T-cell (primary cell): ENCODE data around the gene SMIM20. TPM values are rescaled to one million over a fixed set of nuclear protein-coding genes. Genes with fewer than 3 reads are reported as not detected.

Experiments
- ATAC-seq, 4 experiments: fragments of 200-7000 bp in 3 of 4; fragments of 150-1000 bp in 1 of 4; cut with Tn5 transposase; replicated peaks in 1 of 4; 1 replicate in 3 of 4; 2 replicates in 1 of 4; pipeline ENCODE4 v1.10.0; 2021; ENCODE audit warnings: moderate library complexity in 3 of 4, mild to moderate bottlenecking in 2 of 4, moderate number of reproducible peaks in 1 of 4
- CTCF ChIA-PET, 2 donors: fragments of 300-600 bp; sonication (Branson Sonifier 250); formaldehyde crosslinking; loops; one replicate each; lab custom pipeline; 2022; ENCODE audit warnings: antibody characterized with exemption in 2 of 2; lab: Charles Lee
- POLR2A ChIA-PET, 2 donors: fragments of 300-600 bp; sonication (Branson Sonifier 250); formaldehyde crosslinking; loops; one replicate each; lab custom pipeline; 2022; ENCODE audit warnings: antibody characterized with exemption in 2 of 2; lab: Charles Lee
- DNase-seq, 35 experiments: peaks; one replicate each; pipeline versions ENCODE4 v3.0.0 to v3.0.0-alpha.2; 2013 to 2023
- H3K27ac ChIP-seq: one replicate; pipeline ENCODE4 v1.5.1; 2013; ENCODE audit warnings: low read length
- H3K27me3 ChIP-seq, 2 experiments: replicated peaks in 1 of 2; 1 replicate in 1 of 2; 2 replicates in 1 of 2; pipeline versions ENCODE4 v1.6.1 to v1.7.0; 2013; ENCODE audit warnings: low read length in 1 of 2, mixed read lengths in 1 of 2; ENCODE audit not compliant: control insufficient read depth in 2 of 2, insufficient read depth in 2 of 2; ENCODE audit errors: extremely low read depth in 1 of 2
- H3K36me3 ChIP-seq, 2 donors: 1 replicate in 1 of 2; 2 replicates in 1 of 2; pipeline versions ENCODE4 v1.6.1 to v1.7.0; 2013; ENCODE audit warnings: low read length in 1 of 2; ENCODE audit not compliant: control insufficient read depth in 2 of 2, insufficient read depth in 1 of 2; ENCODE audit errors: extremely low read depth in 1 of 2
- H3K4me1 ChIP-seq, 2 experiments: 1 replicate in 1 of 2; 2 replicates in 1 of 2; pipeline versions ENCODE4 v1.6.1 to v1.7.0; 2013; ENCODE audit warnings: low read length in 2 of 2, mixed read lengths in 1 of 2; ENCODE audit not compliant: insufficient read depth in 2 of 2, control insufficient read depth in 1 of 2; ENCODE audit errors: extremely low read depth in 1 of 2
- H3K4me3 ChIP-seq, 2 donors: 1 replicate in 1 of 2; 2 replicates in 1 of 2; pipeline versions ENCODE4 v1.5.1 to v1.7.0; 2013; ENCODE audit warnings: mild to moderate bottlenecking in 2 of 2, low read length in 1 of 2, moderate library complexity in 1 of 2; ENCODE audit not compliant: control insufficient read depth in 1 of 2; ENCODE audit errors: extremely low read depth in 1 of 2
- H3K9me3 ChIP-seq: 2 replicates; pipeline ENCODE4 v1.7.0; 2013
- H3K27ac Mint-ChIP-seq, 2 donors: one replicate each; pipeline ENCODE4 v1.8.0; 2020 to 2021; ENCODE audit warnings: mild to moderate bottlenecking in 2 of 2, mixed read lengths in 2 of 2
- H3K27me3 Mint-ChIP-seq, 2 donors: one replicate each; pipeline ENCODE4 v1.8.0; 2021 to 2022; ENCODE audit warnings: mixed read lengths in 2 of 2
- H3K36me3 Mint-ChIP-seq: one replicate; pipeline ENCODE4 v1.8.0; 2021; ENCODE audit warnings: mixed read lengths
- H3K4me1 Mint-ChIP-seq, 3 donors: one replicate each; pipeline ENCODE4 v1.8.0; 2020 to 2022; ENCODE audit warnings: mixed read lengths in 3 of 3, mild to moderate bottlenecking in 1 of 3
- H3K4me3 Mint-ChIP-seq, 3 donors: one replicate each; pipeline ENCODE4 v1.8.0; 2020 to 2022; ENCODE audit warnings: mild to moderate bottlenecking in 3 of 3, mixed read lengths in 3 of 3, moderate library complexity in 3 of 3
- H3K9me3 Mint-ChIP-seq, 3 donors: one replicate each; pipeline ENCODE4 v1.8.0; 2020 to 2022; ENCODE audit warnings: mixed read lengths in 3 of 3
- WGBS: methylation state at CpG from one replicate; pipeline ENCODE4 v1.1.5; 2013; ENCODE audit warnings: missing lambda C conversion rate; ENCODE audit not compliant: insufficient coverage; 5-methylcytosine and 5-hydroxymethylcytosine counted together
- total RNA-seq, 35 experiments: library from RNA in 6 of 35; stranded (reverse) in 6 of 35; fragments of 120-200 nt in 1 of 35; gene quantifications; one replicate each; pipeline versions ENCODE4 v1.2.1 to v1.2.4 and lab custom pipeline; 2013 to 2026

Gene SMIM20
- total RNA-seq, 5 donors from 2014 or later (not counting 1 experiment from before 2014, with no cell fraction given): 13.1 to 19.1 (median 16.0) TPM

GRCh38 chr4:25972984-25973745, 59.1 kb downstream of the SMIM20 start:
- ChIA-PET POLR2A (interaction anchor here in 1 of 2 donors (0.7 kb wide), 1 partner anchor 768 kb away, joined by 3 read pairs; no protein-coding TSS in a partner anchor), CTCF (no interaction called here)
- Mint-ChIP-seq H3K4me3 (no peak overlapping the region), H3K36me3 (no peaks in the 10 kb centered on the region), H3K27me3 (peaks cover 16 to 20% of the 10 kb centered on the region in 2 donors), H3K4me1 (peaks cover 0 to 2% (median 0%) of the 10 kb centered on the region in 3 donors), H3K9me3 (no peaks in the 10 kb centered on the region), H3K27ac (no peak overlapping the region)
- no peak for DNase-seq
- H3K4me1 ChIP-seq: no peaks in the 10 kb centered on the region
- WGBS: 94% methylated on average over 5 of the region's 8 CpGs
- no peak overlapping the region for H3K27ac ChIP-seq
- no peak for ATAC-seq
- H3K9me3 ChIP-seq: no peaks in the 10 kb centered on the region
- no peak overlapping the region for H3K4me3 ChIP-seq
- H3K36me3 ChIP-seq: no peaks in the 10 kb centered on the region
- peaks cover 0 to 21% of the 10 kb centered on the region in 2 experiments for H3K27me3 ChIP-seq

- no peaks in the 10 kb centered on the region for H3K36me3 ChIP-seq
- H3K27me3 Mint-ChIP-seq: peaks cover 0 to 2% of the 10 kb centered on the region in 2 donors
- ChIA-PET POLR2A (no interaction called here), CTCF (interaction anchor here in 1 of 2 donors (1.0 kb wide), 1 partner anchor 11 kb away, joined by 3 read pairs; no protein-coding TSS in a partner anchor)
- no peaks in the 10 kb centered on the region for H3K4me1 ChIP-seq
- no peaks in the 10 kb centered on the region for H3K36me3 Mint-ChIP-seq
- H3K4me1 Mint-ChIP-seq: no peaks in the 10 kb centered on the region
- H3K9me3 ChIP-seq: no peaks in the 10 kb centered on the region
- H3K27ac Mint-ChIP-seq: no peak overlapping the region
- peaks cover 0 to 6% of the 10 kb centered on the region in 2 experiments for H3K27me3 ChIP-seq
- no peak overlapping the region for H3K4me3 Mint-ChIP-seq
- no peak overlapping the region for H3K4me3 ChIP-seq
- no peaks in the 10 kb centered on the region for H3K9me3 Mint-ChIP-seq
- DNase-seq: no peak
- H3K27ac ChIP-seq: no peak overlapping the region
- no peak for ATAC-seq
- 82% methylated on average over 7 of the region's 7 CpGs for WGBS
Observed at GRCh38 chr4:25976780-25977179, 62.8 kb downstream of the SMIM20 start.

- Histone ChIP-seq H3K36me3 (no peaks in the 10 kb centered on the region), H3K27ac (no peak overlapping the region), H3K4me1 (no peaks in the 10 kb centered on the region), H3K4me3 (no peak overlapping the region), H3K9me3 (no peaks in the 10 kb centered on the region), H3K27me3 (peaks cover 0 to 6% of the 10 kb centered on the region in 2 experiments)
- no peak overlapping the region for H3K27ac Mint-ChIP-seq
- WGBS: 90% methylated on average over 6 of the region's 12 CpGs
- no peaks in the 10 kb centered on the region for H3K4me1 Mint-ChIP-seq
- H3K27me3 Mint-ChIP-seq: no peaks in the 10 kb centered on the region
- DNase-seq (no peak), ATAC-seq (no peak)
- no peak overlapping the region for H3K4me3 Mint-ChIP-seq
- ChIA-PET CTCF (interaction anchor here (0.6 to 1.0 kb wide), 3 partner anchors 10 to 60 kb away, joined by 3 read pairs; no protein-coding TSS in a partner anchor), POLR2A (no interaction called here)
- no peaks in the 10 kb centered on the region for H3K9me3 Mint-ChIP-seq
- H3K36me3 Mint-ChIP-seq: no peaks in the 10 kb centered on the region
Observed at GRCh38 chr4:25977397-25978170, 63.6 kb downstream of the SMIM20 start.

GRCh38 chr4:25978327-25978726, 64.3 kb downstream of the SMIM20 start:
- no peak for DNase-seq
- peaks cover 0 to 6% of the 10 kb centered on the region in 2 experiments for H3K27me3 ChIP-seq
- no peak overlapping the region for H3K27ac ChIP-seq
- POLR2A ChIA-PET: no interaction called here
- CTCF ChIA-PET: interaction anchor here (1.0 to 2.6 kb wide), 2 partner anchors 10 kb away, joined by 3 to 9 read pairs; no protein-coding TSS in a partner anchor
- H3K4me3 ChIP-seq: no peak overlapping the region
- Mint-ChIP-seq H3K4me3 (no peak overlapping the region), H3K4me1 (no peaks in the 10 kb centered on the region), H3K27ac (no peak overlapping the region), H3K36me3 (no peaks in the 10 kb centered on the region), H3K27me3 (peaks cover 0 to 1% of the 10 kb centered on the region in 2 donors), H3K9me3 (no peaks in the 10 kb centered on the region)
- no peaks in the 10 kb centered on the region for H3K4me1 ChIP-seq
- no peaks in the 10 kb centered on the region for H3K9me3 ChIP-seq
- no peaks in the 10 kb centered on the region for H3K36me3 ChIP-seq
- no peak for ATAC-seq
- WGBS: 77% methylated on average over 6 of the region's 8 CpGs

Other genes with a start within 250 kb of the SMIM20 start
- gene SEL1L3, start 51.2 kb upstream of the SMIM20 start, total RNA-seq: 10 to 100 TPM; 43.6 to 69.9 (median 50.1) TPM